ENCODE measurements around the gene AREL1.

The AREL1 gene

GRCh38 chr14:74667758-74668157 lies 45.1 kb downstream of the AREL1 start:
- ChIA-PET CTCF (interaction anchor here (1.7 to 1.8 kb wide), 2 partner anchors 13 to 59 kb away, joined by 6 read pairs; no protein-coding TSS in a partner anchor), POLR2A (no interaction called here)
- H3K9me3 ChIP-seq (ENCODE audit: control insufficient read depth, insufficient read depth, low read depth, low read length): no peaks in the 10 kb centered on the region
- no peak overlapping the region for H3K4me3 ChIP-seq (ENCODE audit: low read depth, low read length)
- H3K27ac ChIP-seq (ENCODE audit: extremely low read depth, low read depth, low read length): no peak overlapping the region
- no peaks in the 10 kb centered on the region for H3K4me1 ChIP-seq (ENCODE audit: control insufficient read depth, insufficient read depth, low read length)
- TF ChIP-seq ZNF76 (tag by site-specific recombination; IDR thresholded peaks at IDR 0.05; ENCODE audit: borderline replicate concordance, low read depth): no peak
- peaks cover 36 to 91% of the 10 kb centered on the region in 2 experiments for H3K36me3 ChIP-seq (ENCODE audit: control insufficient read depth in 2 of 2, insufficient read depth in 1 of 2, low read length in 2 of 2)

- TF ChIP-seq, protein P1, sequence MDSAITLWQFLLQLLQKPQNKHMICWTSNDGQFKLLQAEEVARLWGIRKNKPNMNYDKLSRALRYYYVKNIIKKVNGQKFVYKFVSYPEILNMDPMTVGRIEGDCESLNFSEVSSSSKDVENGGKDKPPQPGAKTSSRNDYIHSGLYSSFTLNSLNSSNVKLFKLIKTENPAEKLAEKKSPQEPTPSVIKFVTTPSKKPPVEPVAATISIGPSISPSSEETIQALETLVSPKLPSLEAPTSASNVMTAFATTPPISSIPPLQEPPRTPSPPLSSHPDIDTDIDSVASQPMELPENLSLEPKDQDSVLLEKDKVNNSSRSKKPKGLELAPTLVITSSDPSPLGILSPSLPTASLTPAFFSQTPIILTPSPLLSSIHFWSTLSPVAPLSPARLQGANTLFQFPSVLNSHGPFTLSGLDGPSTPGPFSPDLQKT (IDR thresholded peaks at IDR 0.05; ENCODE audit: borderline replicate concordance, low read depth, low read length): no peak
- TF ChIP-seq ZNF654 (tag by site-specific recombination; IDR thresholded peaks at IDR 0.05; ENCODE audit: low read depth) (no peak), ZNF621 (tag by site-specific recombination; IDR thresholded peaks at IDR 0.05) (no peak), ZNF626 (tag by site-specific recombination; IDR thresholded peaks at IDR 0.05) (no peak), KLF10 (tag by site-specific recombination; IDR thresholded peaks at IDR 0.05) (no peak), ZNF76 (tag by site-specific recombination; IDR thresholded peaks at IDR 0.05; ENCODE audit: borderline replicate concordance, low read depth) (no peak), ZNF549 (tag by site-specific recombination; IDR thresholded peaks at IDR 0.05) (no peak), ZXDB (tag by site-specific recombination; IDR thresholded peaks at IDR 0.05) (no peak), KLF1 (tag by site-specific recombination; IDR thresholded peaks at IDR 0.05) (no peak), ZNF48 (tag by site-specific recombination; IDR thresholded peaks at IDR 0.05) (no peak), ZNF830 (tag by site-specific recombination; IDR thresholded peaks at IDR 0.05; ENCODE audit: low read depth) (no peak), ZNF521 (tag by site-specific recombination; IDR thresholded peaks at IDR 0.05) (no peak), ZBTB7A (tag by site-specific recombination; IDR thresholded peaks at IDR 0.05; ENCODE audit: low read depth) (no peak)
- TF ChIP-seq, protein P2, sequence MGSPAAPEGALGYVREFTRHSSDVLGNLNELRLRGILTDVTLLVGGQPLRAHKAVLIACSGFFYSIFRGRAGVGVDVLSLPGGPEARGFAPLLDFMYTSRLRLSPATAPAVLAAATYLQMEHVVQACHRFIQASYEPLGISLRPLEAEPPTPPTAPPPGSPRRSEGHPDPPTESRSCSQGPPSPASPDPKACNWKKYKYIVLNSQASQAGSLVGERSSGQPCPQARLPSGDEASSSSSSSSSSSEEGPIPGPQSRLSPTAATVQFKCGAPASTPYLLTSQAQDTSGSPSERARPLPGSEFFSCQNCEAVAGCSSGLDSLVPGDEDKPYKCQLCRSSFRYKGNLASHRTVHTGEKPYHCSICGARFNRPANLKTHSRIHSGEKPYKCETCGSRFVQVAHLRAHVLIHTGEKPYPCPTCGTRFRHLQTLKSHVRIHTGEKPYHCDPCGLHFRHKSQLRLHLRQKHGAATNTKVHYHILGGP (tag by site-specific recombination; IDR thresholded peaks at IDR 0.05): no peak
- no peaks in the 10 kb centered on the region for H3K4me1 ChIP-seq (ENCODE audit: control insufficient read depth, insufficient read depth, low read length)
- POLR2A ChIA-PET: no interaction called here
- no peak overlapping the region for H3K27ac ChIP-seq (ENCODE audit: extremely low read depth, low read depth, low read length)
- H3K36me3 ChIP-seq (ENCODE audit: control insufficient read depth in 2 of 2, insufficient read depth in 1 of 2, low read length in 2 of 2): peaks cover 22 to 92% of the 10 kb centered on the region in 2 experiments
- H3K4me3 ChIP-seq (ENCODE audit: low read depth, low read length): no peak overlapping the region
- CTCF ChIA-PET: no interaction called here
- H3K9me3 ChIP-seq (ENCODE audit: control insufficient read depth, insufficient read depth, low read depth, low read length): no peaks in the 10 kb centered on the region
These were observed 48.2 kb downstream of the AREL1 start for GRCh38 chr14:74664717-74665116.

DNA sequence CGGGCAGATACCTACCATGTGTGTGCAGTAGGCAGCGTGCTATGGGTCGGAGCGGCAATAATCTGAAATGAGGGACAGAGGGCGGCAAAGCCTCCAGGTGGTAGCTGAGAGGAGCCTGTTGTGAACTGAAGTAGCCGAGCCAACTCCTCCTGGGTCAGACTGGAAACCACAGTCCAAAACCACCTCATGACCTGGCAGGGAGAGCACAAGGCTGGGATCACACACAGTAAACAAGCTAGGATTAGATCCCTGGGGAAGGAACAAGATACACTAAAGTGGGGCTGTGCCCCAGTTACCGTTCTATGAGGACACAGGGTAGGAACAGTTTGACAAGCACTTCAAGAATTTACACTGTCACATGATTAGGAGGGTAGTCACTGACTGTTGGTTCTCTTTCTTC lies 49.0 kb downstream of the AREL1 start:
- Histone ChIP-seq H3K4me1 (ENCODE audit: control insufficient read depth, insufficient read depth, low read length) (no peaks in the 10 kb centered on the region), H3K9me3 (ENCODE audit: control insufficient read depth, insufficient read depth, low read depth, low read length) (no peaks in the 10 kb centered on the region), H3K36me3 (ENCODE audit: control insufficient read depth in 2 of 2, insufficient read depth in 1 of 2, low read length in 2 of 2) (peaks cover 22 to 88% of the 10 kb centered on the region in 2 experiments), H3K27ac (ENCODE audit: extremely low read depth, low read depth, low read length) (no peak overlapping the region), H3K4me3 (ENCODE audit: low read depth, low read length) (no peak overlapping the region)
- TF ChIP-seq ZNF621 (tag by site-specific recombination; IDR thresholded peaks at IDR 0.05): no peak
- no peak for TF ChIP-seq ZNF544 (tag by site-specific recombination; IDR thresholded peaks at IDR 0.05)
- TF ChIP-seq ZNF473 (tag by site-specific recombination; IDR thresholded peaks at IDR 0.05): no peak
- no peak for TF ChIP-seq SCRT1 (tag by site-specific recombination; IDR thresholded peaks at IDR 0.05; ENCODE audit: borderline replicate concordance)
- TF ChIP-seq ZNF654 (tag by site-specific recombination; IDR thresholded peaks at IDR 0.05; ENCODE audit: low read depth): no peak
- TF ChIP-seq ZNF747 (tag by site-specific recombination; IDR thresholded peaks at IDR 0.05): no peak
- no peak for TF ChIP-seq GLI2 (tag by site-specific recombination; IDR thresholded peaks at IDR 0.05; ENCODE audit: borderline replicate concordance, low read depth)
- ChIA-PET POLR2A (no interaction called here), CTCF (interaction anchor here (0.6 kb wide), 1 partner anchor 14 kb away, joined by 4 read pairs; no protein-coding TSS in a partner anchor)
